Thyroid gland (tissue), 4 donors: ENCODE results near the gene MAPK13.

Experiments
- POLR2A ChIP-seq, 2 donors: fragments of 450-650 bp; IDR thresholded peaks; one replicate each; pipeline ENCODE4 v1.6.1; 2017; ENCODE audit warnings: antibody characterized with exemption in 2 of 2, mild to moderate bottlenecking in 2 of 2, moderate library complexity in 1 of 2
- TF ChIP-seq, protein P1 (sequence below), 6 experiments: fragments of 200-600 bp in 3 of 6; fragments of 450-650 bp in 3 of 6; sonication (generic) in 3 of 6; IDR thresholded peaks; one replicate each; pipeline ENCODE4 v1.5.1; 2016 to 2019; ENCODE audit warnings: antibody characterized with exemption in 6 of 6, mild to moderate bottlenecking in 2 of 6, inconsistent platforms in 1 of 6, moderate library complexity in 1 of 6

DNA sequence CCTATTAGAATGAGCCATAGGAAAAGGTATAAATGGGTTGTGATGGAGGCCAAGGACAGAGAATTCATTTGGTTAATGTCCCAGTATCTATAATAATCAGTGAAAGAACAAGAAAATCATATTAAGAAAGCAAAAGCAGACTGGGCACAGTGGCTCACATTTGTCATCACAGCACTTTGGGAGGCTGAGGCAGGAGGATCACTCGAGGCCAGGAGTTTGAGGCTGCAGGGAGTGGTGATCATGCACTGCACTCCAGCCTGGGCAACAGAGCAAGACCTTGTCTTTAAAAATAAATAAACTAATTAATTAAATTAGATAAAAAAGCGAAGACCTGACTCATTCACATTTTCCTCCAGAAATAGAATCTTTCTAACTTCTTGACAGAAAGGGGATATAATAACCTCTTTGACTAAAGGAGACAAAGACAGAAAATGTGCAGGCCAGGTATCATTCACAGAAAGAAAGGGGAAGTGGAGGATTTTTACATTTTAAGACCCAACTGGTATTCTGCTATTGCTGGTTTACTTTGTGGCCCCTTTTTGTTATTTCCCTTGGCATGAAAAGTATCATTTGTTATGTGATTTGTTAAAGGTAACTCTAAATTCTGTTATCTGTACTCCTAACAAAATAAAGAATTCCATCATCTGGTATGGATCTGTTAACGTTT is 31.9 kb upstream of the MAPK13 start:
- TF ChIP-seq, protein P1, sequence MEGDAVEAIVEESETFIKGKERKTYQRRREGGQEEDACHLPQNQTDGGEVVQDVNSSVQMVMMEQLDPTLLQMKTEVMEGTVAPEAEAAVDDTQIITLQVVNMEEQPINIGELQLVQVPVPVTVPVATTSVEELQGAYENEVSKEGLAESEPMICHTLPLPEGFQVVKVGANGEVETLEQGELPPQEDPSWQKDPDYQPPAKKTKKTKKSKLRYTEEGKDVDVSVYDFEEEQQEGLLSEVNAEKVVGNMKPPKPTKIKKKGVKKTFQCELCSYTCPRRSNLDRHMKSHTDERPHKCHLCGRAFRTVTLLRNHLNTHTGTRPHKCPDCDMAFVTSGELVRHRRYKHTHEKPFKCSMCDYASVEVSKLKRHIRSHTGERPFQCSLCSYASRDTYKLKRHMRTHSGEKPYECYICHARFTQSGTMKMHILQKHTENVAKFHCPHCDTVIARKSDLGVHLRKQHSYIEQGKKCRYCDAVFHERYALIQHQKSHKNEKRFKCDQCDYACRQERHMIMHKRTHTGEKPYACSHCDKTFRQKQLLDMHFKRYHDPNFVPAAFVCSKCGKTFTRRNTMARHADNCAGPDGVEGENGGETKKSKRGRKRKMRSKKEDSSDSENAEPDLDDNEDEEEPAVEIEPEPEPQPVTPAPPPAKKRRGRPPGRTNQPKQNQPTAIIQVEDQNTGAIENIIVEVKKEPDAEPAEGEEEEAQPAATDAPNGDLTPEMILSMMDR (IDR thresholded peaks at IDR 0.05): no peak
- TF ChIP-seq POLR2A (IDR thresholded peaks at IDR 0.05): no peak
